KG1 (cell line): Measurements from ENCODE around the gene HECTD1.
"Not testable (repeated sequence)": the region's sequence is repeated elsewhere in the genome, so short reads cannot be mapped to it uniquely, and the experiment has no call there.

Experiments used
- DNase-seq: peaks from one replicate; lab custom pipeline; 2025; lab: John Stamatoyannopoulos, UW

HECTD1 gene

GRCh38 chr14:31207755-31208545 lies at the start of gene HECTD1:
Gene HECTD1, minus strand, starts transcription at chr14:31207793. Its CDS starts 1,857 bp downstream, at chr14:31205936.
- peak; percentile 96 for DNase-seq

- DNase-seq: no peak
Observed at GRCh38 chr14:31257244-31257553, 49.6 kb upstream of the HECTD1 start.

- no peak for DNase-seq
Observed at GRCh38 chr14:31256534-31257243, 49.1 kb upstream of the HECTD1 start.

GRCh38 chr14:31255918-31256317 lies 48.3 kb upstream of the HECTD1 start:
- not testable (repeated sequence) for DNase-seq

- no peak for DNase-seq
Observed at GRCh38 chr14:31255286-31255685, 47.7 kb upstream of the HECTD1 start.

- DNase-seq: no peak
Observed at GRCh38 chr14:31253746-31254471, 46.3 kb upstream of the HECTD1 start.

GRCh38 chr14:31252865-31253264 lies 45.3 kb upstream of the HECTD1 start:
- DNase-seq: no peak

GRCh38 chr14:31251028-31251958 lies 43.7 kb upstream of the HECTD1 start:
- DNase-seq: no peak

GRCh38 chr14:31244626-31245025 lies 37.0 kb upstream of the HECTD1 start:
- DNase-seq: no peak

GRCh38 chr14:31243860-31244259 lies 36.3 kb upstream of the HECTD1 start:
- no peak for DNase-seq

- not testable (repeated sequence) for DNase-seq
Observed at GRCh38 chr14:31242161-31242940, 34.8 kb upstream of the HECTD1 start.

GRCh38 chr14:31241450-31242114 lies 34.0 kb upstream of the HECTD1 start:
- DNase-seq: no peak

GRCh38 chr14:31239741-31240140 lies 32.1 kb upstream of the HECTD1 start:
- no peak for DNase-seq

GRCh38 chr14:31235462-31235861 lies 27.9 kb upstream of the HECTD1 start:
- no peak for DNase-seq

GRCh38 chr14:31232081-31232480 lies 24.5 kb upstream of the HECTD1 start:
- no peak for DNase-seq

GRCh38 chr14:31231272-31231671 lies 23.7 kb upstream of the HECTD1 start:
- not testable (repeated sequence) for DNase-seq

GRCh38 chr14:31230573-31230958 lies 23.0 kb upstream of the HECTD1 start:
- DNase-seq: no peak

GRCh38 chr14:31229638-31230572 lies 22.3 kb upstream of the HECTD1 start:
- no peak for DNase-seq

- DNase-seq: no peak
Observed at GRCh38 chr14:31229009-31229408, 21.4 kb upstream of the HECTD1 start.
